GM21528 (cell line): ENCODE measurements around the gene AHI1.
A peak's percentile ranks its signal among the peaks of the same experiment; 100 is the strongest.
"Not testable (repeated sequence)": the region's sequence is repeated elsewhere in the genome, so short reads cannot be mapped to it uniquely, and the experiment has no call there.

Experiments used
- ATAC-seq: cut with Tn5 transposase; IDR thresholded peaks from one replicate; pipeline ENCODE4 v1.9.1; 2021; ENCODE audit warnings: mild to moderate bottlenecking, moderate library complexity; ENCODE audit not compliant: unreplicated experiment, low FRiP score

AHI1 gene

DNA sequence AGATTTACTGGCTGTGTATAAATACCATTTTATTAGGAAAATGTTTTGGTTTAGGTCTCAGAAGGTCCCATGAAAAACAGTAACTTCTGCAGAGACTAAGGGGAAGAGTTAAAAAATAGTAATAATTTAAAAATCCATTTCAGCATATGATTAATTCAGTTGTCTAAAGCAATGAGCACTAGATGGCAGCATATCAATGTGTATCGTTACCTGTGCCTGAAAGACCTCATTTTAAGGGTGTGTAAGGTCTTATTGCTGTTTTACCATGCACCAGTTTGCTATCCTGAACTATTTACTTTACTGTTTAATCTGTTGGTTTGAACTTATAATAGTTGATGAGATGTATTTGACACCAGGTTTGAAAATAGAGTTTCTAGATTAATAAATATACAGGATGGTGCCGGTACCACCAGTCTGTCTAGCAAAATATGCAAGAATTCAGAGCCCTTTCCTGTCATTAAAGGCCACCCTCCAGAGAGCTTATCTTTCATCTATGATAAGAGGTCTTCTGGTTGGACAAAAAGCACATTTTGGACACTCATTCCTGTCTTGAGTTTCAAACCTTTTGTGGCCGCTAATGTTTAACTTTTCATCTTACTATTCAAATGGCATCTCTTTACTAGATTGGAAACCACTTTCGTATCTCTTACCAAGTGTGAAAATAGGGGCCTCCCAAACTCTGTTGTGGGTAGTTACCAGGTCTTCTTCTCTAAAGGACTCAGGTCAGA is 8.9 kb upstream of the AHI1 start:
- ATAC-seq = peak; percentile 90

DNA sequence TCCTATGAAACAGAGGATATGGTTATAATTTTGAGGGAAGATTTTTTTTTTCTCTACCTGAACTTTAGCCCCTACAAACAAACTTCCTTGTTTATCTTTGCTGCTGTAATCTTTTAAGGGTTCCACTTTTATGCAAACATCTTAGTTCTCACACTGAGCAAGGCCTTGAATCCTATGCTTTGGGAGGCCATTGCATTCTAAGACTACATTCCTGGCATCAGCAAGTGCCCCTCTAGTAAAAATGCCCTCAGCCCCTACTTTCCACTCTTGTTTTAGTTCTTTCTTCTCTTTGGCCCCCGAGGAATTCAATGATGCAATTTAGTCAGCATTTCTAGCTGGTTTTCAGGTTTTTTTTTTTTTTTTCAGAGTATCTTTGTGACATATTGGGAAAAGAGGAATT is 8.1 kb upstream of the AHI1 start:
- no peak for ATAC-seq

DNA sequence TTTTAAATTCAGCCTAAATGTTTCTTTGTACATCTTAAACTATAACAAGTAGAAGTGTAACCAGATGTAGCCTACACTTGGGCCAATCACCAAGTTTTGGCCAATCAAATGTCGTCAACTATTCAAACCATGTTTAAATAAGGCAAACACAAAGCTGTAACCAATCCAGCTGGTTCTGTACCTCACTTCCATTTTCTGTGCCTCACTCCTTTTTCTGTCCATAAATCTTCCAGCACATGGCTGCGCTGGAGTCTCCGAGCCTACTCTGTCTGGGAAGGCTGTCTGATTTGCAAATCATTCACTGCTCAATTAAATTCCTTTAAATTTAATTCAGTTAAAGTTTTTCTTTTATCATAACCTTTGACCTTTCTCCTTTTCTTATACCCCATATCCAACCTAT is 7.7 kb upstream of the AHI1 start:
- ATAC-seq = no peak

DNA sequence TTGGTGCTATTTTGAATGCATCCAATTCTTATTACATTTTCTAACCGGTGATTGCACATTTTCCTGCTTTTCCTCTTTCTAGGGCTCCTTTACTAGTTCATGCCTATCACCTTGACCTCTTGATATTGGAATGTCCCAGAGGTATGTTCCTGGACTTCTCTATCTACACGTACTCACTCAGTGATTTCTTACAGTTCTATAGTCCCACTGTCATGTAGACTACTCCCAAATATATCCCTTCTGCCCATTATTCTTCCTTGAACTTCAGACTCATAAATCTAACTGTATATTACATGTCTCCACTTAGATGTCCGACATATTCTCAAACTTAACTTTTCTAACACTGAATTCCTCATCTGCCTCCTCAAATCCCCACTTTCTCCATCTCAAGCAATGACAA is 7.2 kb upstream of the AHI1 start:
- no peak for ATAC-seq

DNA sequence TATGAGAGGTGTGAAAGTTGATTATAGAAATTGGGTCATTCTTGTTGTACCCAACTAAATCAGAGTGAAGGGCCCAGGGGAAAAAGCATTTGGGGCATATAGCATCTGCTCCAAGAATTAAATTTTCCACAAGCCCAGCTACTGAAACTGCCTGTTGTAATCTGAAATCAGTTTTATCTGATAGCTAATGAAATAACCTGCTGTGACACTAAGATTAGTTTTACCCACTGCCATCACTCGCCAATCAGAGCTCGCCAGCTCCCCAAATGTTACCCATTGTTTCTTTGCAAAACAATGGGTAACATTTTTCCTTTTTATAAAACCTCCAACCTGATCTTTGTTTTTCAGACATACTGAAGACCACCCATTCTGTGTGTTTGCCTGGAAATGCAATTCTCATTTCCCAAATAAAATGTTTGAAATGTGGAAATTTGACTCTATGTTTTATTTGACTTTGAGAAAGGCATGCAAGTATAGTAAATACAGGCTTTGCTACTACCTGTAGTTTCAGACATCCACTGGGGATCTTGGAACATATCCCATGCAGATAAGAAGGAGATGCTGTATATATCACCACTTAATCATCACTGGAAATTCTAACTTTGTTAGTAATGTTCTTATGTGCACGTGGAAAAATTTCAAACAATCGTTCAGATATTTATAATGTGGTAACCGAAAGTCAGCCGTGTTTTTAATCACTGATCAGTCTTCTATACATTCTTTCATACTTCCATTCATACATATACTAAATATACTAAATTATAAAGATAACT is 6.3 kb upstream of the AHI1 start:
- ATAC-seq = no peak

DNA sequence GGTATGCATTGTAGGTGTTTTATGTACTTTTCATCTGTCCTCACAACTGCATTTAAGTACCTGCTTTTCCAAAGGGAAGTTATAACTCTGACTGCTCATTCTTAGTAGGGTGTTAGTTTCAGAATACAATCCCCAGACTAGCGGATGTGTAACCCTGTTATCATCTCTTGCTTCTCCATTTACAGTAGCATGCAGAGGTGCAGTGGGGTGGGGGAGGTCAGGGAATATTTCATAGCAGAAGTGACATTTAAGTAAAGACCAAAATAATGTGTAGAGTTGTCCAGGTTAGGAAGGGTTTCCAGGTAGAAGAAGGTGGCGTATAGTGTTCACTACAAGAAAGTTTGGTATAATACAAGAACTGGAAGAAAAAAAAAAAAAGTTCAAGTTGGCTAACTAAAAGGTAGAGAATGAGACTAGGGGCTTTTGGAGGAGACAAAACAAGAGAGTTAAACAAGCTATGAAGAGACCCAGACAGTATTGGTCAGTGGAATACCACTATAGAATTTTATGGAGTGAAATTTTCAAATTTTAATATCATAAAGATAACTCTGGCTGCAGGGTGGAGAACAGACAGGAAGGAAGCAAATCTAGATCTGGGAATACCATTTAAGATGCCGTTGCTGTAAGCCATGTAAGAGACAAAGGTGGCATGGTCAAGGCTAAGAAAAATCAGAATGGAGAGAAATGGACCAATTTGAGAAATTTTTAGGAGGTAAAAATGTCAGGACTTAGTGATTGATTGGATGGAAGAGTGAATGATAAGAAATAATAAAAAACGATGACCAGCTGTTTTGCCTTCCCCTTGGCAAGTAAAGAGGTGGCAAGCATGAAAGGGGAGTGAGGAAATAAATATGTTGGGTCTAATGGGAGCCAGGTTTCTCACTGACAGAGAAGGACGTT is 2.2 kb upstream of the AHI1 start:
- ATAC-seq = no peak

DNA sequence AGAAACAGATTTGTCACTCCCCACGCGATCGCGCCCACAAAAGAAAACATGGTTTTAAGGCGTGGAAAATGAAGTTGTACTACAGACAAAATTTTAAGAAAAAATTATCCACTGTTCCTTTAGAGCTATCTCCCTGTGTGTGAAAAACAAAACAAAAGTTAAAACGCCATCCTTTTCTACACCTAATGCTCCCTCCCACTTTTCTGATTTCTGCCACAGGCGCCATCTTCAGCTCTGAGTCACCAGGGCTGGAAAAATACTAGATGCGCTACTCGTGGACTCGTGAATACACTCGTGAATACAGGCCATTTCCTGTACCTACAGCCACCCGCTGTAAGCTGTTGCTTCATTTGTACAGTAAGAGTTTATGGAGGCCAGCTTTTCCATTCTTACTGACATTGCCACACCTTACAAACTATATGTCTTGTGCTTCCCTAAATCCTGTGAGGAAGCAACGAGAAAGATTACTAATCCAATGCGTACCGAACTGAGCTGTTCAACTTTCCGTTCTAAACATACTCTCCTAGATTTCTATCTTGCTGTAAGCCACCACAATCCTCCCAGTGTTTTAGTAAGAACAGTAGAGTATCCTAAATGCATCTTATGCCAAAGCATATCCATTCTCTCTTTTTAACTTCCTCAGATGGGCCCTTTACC is 773 bp upstream of the AHI1 start:
- ATAC-seq = peak; percentile 48

DNA sequence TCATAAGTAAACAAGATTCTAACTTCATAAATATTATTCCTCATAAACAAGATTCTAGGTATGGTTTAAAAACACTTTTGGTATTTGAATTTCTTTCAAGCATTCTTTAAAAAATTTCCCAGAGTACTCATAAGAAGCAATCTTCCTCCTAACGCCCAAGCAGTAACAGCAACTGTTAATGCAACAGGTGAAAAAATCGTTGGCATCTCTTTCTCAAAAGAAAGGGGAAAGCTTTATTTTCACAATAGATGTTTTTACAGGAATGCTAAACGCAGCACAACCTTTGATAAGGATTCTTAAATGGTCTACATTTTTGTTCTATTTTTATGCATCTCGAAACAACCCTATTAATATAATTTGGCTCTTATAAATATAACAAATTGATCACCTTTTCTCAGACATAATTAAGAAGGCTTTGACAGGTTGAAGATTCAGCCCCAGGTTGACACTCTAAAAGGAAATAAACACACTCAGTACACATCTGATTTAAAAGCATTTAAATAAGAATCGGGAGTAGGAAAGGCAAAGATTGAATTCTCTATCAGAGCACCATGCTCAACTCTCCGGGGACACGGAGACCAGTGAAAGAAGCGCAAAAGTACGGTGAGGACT is 634 bp downstream of the AHI1 start:
- ATAC-seq = no peak

DNA sequence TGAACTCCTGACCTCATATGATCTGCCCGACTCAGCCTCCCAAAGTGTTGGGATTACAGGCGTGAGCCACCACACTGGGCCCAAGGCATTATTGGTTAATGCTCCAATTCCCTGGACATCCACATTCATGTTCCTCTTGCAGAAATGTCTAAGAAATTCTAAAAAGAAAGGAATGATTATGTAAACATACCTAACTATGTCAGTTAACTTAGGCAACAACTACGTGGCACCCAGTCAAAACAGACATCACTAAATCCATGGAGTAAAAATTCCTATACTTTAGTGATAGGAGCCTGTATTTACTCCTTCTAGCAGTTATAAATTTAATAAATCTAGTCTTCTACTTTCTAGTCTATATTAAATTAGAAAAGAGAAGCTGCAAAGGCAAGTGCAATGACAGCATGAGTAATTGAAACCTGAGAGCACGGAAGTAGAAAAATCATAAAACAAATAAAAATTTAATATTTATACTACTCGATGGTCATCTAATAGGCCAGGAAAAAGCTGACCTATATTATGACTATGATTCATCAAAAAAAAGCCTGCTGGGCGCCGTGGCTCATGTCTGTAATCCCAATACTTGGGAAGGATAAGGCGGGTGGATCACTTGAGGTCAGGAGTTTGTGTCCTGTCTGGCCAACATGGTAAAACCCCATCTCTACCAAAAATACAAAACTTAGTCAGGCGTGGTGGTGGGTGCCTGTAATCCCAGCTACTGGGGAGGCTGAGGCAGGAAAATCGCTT is 4.2 kb downstream of the AHI1 start:
- no peak for ATAC-seq

DNA sequence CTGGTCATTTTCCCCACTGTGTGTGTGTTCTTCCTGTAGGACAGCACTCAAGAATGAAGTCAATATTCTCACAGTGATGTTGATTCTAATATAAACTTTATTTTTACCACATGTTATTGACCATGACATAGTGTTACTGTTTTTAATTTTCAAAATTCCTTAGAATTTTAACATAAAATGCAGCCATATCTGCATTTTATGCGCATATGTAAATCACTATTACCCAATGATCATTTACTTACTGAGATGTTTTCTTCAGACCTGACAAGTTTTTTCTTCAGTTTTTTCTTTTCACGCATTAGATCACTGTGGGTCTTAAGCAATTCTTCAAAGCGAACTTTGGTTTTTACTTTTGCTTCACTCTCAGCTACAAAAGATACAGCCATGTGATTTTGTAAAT is 7.2 kb downstream of the AHI1 start:
- no peak for ATAC-seq

DNA sequence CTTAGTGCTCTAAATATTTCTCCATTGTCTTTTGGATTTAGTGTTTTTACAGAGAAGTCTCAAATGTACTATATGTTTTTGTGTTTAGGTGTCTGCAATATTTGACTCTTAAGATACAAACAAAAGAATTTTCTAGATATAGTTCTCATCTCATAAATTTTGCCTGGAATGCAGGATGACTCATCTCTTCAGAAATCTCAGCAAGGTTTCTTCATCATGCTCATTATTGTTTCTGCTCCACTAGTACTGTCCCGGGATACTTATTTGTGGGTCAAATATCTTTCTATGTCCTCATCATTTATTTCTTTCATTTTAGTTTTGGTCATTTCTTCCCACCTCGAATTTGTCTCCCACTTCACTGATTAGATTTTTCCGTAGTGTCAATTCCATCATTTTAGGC is 9.5 kb downstream of the AHI1 start:
- no peak for ATAC-seq

DNA sequence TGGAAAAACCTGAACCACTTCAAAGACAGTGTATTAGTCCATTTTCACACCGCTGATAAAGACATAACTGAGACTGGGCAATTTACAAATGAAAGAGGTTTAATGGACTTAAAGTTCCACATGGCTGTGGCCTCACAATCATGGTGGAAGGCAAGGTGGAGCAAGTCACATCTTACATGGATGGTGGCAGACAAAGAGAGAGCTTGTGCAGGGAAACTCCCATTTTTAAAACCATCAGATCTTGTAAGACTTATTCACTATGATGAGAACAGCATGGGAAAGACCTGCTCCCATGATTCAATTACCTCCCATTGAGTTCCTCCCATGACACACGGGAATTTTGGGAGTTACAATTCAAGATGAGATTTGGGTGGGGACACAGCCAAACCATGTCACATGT is 13.6 kb downstream of the AHI1 start:
- not testable (repeated sequence) for ATAC-seq

DNA sequence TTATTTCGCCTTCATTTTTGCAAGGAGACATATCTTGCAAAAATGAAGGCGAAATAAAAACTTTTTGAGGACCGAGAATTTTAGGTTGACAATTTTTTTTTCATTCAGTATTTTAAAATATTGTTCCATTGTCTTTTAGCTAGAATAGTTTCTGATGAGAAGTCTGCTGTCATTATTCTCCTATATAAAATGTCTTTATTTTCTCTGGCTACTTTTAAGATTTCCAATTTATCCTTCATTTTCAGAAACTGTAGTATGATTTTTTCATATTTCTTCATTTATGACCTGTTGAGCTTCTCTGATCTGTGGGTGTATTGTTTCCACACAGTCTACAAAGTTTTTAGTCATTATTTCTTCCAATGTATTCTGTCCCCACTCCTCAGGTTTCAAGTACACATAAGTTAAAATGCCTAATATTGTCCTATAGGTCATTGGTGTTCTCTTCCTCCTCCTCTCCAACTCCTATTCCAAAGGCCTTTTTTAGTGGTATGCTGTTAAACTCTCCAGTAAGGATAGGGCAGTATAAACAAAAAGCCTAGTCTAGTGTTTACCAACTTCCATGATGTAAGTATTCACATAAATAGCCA is 15.7 kb downstream of the AHI1 start:
- no peak for ATAC-seq

DNA sequence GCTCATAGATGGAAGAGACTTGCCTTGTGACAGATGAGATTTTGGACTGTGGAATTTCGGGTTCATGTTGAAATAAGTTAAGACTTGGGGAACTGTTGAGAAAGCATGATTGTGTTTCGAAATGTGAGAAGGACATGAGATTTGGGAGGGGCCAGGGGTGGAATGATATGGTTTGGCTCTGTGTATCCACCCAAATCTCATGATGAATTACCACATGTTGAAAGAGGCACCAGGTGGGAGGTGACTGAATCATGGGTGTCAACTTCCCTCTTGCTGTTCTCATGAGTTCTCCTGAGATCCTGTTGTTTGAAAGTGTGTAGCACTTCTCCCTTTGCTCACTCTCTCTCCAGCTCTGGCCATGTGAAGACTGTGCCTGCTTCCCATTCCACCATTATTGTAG is 17.9 kb downstream of the AHI1 start:
- ATAC-seq = no peak

DNA sequence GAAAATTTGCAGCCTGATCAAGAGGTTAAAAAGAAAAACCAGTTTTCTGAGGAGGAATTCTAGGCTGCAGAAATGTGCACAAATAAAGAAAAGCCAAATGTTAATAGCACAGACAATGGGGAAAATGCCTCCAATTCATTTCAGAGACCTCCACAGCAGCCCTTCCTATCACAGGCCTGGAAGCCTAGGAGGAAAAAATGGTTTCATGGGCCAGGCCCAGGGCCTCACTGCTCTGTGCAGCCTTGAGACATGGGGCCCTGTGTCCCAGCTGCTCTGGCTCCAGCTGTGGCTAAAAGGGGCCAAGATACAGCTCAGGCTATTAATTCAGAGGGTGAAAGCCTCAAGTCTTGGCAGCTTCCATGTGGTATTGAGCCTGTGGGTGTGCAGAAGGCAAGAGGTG is 18.9 kb downstream of the AHI1 start:
- no peak for ATAC-seq

DNA sequence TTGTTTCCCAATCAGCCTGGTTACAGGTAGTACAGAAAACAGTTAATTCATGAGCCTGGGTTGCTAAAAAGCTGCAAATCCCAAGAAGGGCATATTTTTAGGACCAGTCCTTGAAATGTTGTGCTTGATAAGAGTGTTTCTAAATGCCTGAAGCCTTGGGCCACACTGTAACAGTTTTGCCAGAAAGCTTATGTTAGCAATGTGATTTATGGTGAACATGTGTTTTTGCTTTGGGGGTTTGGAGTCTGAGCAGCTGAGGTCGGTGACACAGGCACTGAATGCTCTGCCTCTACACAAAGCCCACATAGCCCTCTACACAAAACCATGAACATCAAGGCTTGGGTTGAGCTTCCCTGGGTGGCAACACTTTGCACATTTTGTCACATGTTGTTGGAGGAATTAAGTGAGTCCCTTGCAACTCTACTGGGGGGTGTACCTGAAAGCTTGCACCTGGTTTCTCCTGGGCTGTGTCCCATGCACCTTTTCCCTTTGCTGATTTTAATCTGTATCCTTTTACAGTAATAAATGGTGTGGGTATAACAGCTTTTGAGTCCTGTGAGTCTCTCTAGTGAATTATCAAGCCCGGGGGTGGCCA is 22.2 kb downstream of the AHI1 start:
- no peak for ATAC-seq

DNA sequence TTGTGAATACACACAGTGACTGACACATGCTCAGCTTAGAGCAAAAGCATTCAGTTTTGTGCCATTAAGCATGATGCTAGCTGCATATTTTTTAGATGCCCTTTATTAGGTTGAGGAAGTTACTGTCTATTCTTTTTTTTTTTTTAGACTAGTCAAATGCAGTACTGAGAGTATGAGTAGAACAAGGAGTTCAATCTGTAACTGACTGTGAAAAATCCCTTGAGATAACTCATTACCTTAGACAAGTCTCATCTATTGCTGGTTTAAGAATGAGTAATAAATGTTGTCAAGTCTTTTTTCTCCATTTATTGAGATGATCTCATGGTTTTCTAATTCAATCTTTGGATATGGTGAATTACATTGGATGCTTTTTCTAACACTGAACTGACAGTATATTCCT is 23.2 kb downstream of the AHI1 start:
- ATAC-seq = no peak

DNA sequence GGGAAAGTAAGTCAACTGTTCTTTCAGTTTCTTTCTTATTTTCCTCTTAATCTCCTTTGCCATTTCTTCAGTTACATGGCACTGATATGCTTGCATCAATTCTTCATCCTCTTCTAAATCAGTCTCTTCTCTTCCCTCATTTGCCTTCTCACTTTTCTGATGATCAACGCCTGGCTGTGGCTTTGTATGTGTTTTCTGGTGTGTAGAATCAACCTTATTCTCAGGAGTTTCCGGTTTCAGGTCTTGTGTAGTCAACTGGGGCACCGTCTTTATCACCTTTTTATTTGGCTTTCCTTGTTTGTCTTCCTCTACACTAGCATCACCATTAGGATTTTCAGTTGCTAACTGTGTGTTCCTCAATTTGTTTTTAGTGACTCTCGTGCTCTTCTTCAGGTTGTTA is 31.6 kb downstream of the AHI1 start:
- no peak for ATAC-seq

DNA sequence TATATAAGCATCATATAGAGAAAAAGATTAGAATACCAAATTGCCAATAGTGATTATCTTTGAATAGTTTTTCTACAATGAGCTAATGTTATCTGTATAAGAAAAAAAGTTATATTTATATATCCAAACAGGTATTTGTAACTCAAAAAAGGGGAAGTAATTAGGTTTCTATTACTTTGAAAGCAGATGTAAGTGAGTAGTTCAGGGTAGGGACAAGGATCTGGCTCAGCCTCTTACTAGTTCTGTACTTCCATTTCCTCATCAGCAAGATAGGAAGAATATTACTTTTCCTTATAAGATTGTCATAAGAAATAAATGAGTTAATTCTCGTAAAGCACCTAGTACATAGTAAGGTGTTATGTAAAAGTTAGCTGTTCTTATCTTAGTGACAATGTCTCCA is 32.2 kb downstream of the AHI1 start:
- ATAC-seq = peak; percentile 81
